ENCODE data around the gene JADE2. TPM values are rescaled to one million over a fixed set of nuclear protein-coding genes. Genes with fewer than 3 reads are reported as not detected.
"Not testable (repeated sequence)": the region's sequence is repeated elsewhere in the genome, so short reads cannot be mapped to it uniquely, and the experiment has no call there.

Gene JADE2
- total RNA-seq, 1 donor from 2014 or later: 32.4 TPM

DNA sequence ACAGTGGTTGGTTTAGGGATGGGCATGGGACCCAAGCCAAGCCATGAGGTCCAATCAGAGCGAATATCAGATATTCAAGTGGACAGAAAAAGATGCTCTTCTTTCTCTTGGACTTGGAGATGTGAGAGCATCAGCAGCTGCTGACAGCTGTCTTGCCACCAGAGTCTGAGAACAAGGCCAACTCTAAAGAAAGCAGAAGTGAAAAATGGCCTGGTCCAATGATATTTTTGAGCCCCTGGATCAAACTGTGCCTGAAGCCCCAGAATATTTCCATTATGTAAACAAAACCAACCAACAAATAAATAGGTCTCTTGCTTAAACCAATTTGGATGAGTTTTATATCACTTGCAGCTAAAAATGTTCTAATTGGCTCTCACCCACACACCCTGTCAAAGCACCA, 30.7 kb upstream of the JADE2 start:
- H3K27me3 Mint-ChIP-seq (ENCODE audit: unreplicated experiment): no peaks in the 10 kb centered on the region
- TF ChIP-seq, protein P1, sequence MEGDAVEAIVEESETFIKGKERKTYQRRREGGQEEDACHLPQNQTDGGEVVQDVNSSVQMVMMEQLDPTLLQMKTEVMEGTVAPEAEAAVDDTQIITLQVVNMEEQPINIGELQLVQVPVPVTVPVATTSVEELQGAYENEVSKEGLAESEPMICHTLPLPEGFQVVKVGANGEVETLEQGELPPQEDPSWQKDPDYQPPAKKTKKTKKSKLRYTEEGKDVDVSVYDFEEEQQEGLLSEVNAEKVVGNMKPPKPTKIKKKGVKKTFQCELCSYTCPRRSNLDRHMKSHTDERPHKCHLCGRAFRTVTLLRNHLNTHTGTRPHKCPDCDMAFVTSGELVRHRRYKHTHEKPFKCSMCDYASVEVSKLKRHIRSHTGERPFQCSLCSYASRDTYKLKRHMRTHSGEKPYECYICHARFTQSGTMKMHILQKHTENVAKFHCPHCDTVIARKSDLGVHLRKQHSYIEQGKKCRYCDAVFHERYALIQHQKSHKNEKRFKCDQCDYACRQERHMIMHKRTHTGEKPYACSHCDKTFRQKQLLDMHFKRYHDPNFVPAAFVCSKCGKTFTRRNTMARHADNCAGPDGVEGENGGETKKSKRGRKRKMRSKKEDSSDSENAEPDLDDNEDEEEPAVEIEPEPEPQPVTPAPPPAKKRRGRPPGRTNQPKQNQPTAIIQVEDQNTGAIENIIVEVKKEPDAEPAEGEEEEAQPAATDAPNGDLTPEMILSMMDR (IDR thresholded peaks at IDR 0.05): no peak

DNA sequence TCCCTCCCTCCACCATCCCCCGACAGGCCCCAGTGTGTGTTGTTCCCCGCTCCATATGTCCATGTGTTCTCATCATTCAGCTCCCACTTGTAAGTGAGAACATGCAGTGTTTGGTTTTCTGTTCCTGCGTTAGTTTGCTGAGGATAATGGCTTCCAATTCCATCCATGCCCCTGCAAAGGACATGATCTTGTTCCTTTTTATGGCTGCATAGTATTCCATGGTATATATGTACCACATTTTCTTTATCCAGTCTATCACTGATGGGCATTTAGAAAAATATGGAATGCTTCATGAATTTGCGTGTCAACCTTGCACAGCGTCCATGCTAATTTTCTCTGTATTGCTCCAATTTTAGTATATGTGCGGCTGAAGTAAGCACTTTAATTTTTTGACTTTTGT, 25.6 kb upstream of the JADE2 start:
- H3K4me3 Mint-ChIP-seq (ENCODE audit: unreplicated experiment); H3K9me3 Mint-ChIP-seq (ENCODE audit: unreplicated experiment); DNase-seq (ENCODE audit: extremely low spot score, unreplicated experiment); H3K36me3 Mint-ChIP-seq (ENCODE audit: unreplicated experiment); H3K27me3 Mint-ChIP-seq (ENCODE audit: unreplicated experiment); H3K27ac Mint-ChIP-seq (ENCODE audit: unreplicated experiment): not testable (repeated sequence)
- H3K4me1 Mint-ChIP-seq (ENCODE audit: unreplicated experiment): peaks cover 16% of the 10 kb centered on the region

More for the DNA sequence above, 30.7 kb upstream of the JADE2 start:
- Mint-ChIP-seq H3K36me3 (ENCODE audit: unreplicated experiment) (no peaks in the 10 kb centered on the region), H3K9me3 (ENCODE audit: unreplicated experiment) (no peaks in the 10 kb centered on the region), H3K4me3 (ENCODE audit: unreplicated experiment) (no peak overlapping the region), H3K27ac (ENCODE audit: unreplicated experiment) (no peak overlapping the region), H3K4me1 (ENCODE audit: unreplicated experiment) (no peaks in the 10 kb centered on the region)
- no peak for DNase-seq (ENCODE audit: extremely low spot score, unreplicated experiment)

DNA sequence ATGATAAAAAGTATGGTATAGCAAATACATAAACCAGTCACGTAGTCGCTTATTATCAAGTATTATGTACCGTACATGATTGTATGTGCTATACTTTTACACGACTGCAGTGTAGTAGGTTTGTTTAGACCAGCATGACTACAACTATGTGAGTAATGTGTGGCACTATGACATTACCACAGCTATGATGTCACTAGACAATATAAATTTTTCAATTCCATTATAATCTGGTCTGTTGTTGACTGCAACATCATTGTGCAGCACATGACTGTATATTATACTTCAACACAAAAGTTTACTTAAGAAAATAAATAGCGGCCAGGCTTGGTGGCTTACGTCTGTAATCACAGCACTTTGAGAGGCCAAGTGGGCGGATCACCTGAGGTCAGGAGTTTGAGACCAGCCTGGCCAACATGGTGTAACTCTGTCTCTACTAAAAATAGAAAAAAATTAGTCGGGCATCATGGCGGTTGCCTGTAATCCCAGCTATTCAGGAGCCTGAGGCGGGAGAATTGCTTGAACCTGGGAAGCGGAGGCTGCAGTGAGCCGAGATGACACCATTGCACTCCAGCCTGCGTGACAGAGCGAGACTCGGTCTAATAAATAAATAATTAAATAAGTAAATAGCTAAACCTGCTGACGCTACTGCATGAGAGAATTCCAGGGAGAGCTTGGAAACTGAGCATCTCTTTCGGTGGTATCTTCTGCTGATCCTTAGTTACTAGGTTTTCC, 24.6 kb upstream of the JADE2 start:
- TF ChIP-seq, protein P1 (IDR thresholded peaks at IDR 0.05): no peak
- Mint-ChIP-seq H3K4me3 (ENCODE audit: unreplicated experiment) (no peak overlapping the region), H3K27me3 (ENCODE audit: unreplicated experiment) (no peaks in the 10 kb centered on the region), H3K27ac (ENCODE audit: unreplicated experiment) (no peak overlapping the region), H3K9me3 (ENCODE audit: unreplicated experiment) (no peaks in the 10 kb centered on the region), H3K4me1 (ENCODE audit: unreplicated experiment) (peaks cover 17% of the 10 kb centered on the region), H3K36me3 (ENCODE audit: unreplicated experiment) (no peaks in the 10 kb centered on the region)
- no peak for DNase-seq (ENCODE audit: extremely low spot score, unreplicated experiment)

DNA sequence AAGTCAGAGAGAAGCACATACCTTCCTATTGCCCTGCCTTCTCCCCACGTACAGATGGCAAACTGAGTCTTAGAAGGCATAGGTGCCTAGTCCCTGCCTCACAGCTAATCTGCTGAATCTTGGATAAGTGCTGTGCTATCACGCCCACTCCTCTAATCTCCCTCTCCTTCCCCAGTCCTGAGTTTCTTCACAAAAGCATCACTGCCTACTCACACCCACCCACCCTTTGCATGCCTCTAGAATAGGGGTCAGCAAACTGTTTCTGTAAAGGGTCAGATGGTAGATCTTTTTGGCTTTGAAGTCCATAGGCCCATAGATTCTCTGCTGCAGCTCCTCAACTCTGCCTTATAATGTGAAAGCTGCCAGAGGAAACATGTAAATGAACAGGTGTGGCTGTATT, 23.2 kb upstream of the JADE2 start:
- no peak for DNase-seq (ENCODE audit: extremely low spot score, unreplicated experiment)
- Mint-ChIP-seq H3K4me1 (ENCODE audit: unreplicated experiment) (peaks cover 25% of the 10 kb centered on the region), H3K9me3 (ENCODE audit: unreplicated experiment) (no peaks in the 10 kb centered on the region), H3K27me3 (ENCODE audit: unreplicated experiment) (no peaks in the 10 kb centered on the region), H3K27ac (ENCODE audit: unreplicated experiment) (no peak overlapping the region), H3K4me3 (ENCODE audit: unreplicated experiment) (no peak overlapping the region), H3K36me3 (ENCODE audit: unreplicated experiment) (no peaks in the 10 kb centered on the region)
- TF ChIP-seq, protein P1 (IDR thresholded peaks at IDR 0.05): no peak

DNA sequence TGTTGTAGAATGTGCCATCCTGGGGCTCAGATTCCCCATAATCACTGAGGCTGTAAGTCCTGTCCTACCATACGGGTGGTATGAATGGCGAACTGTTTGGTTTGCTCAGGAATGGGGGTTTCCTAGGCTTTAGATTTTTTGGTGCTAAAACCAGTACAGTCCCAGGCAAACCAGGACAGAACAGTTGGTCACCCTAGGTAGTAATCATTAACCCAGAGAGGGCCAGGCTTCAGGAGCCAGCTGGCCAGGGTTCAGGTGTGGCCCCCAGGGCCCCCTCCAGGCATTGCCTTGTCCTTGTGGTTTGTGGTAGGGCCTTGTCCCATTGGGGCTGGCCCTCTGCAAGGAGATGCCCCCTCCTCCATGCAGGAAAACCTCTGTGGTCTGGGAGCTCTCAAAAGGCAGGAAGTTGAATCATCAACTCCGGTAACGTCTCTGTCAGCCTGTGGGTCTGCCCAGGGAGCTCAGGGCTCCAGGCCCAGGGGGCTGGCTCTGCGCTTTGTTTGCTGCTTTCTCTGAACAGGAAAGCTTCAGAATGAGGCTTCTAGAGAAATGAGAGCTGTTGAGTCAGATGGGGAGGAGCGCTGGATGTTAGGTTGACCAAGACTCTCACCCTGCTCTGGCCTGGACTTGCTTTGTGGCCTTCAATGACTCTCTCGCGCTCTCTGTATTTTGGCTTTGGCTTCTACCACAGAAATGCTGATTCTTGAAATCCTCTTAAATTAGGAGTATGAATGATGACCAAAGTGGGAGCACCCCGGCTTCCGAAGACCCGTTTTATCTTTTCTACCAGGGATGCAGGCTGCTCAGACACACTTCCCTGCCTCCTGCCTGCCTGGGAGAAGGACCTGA, 22.2 kb upstream of the JADE2 start:
- peak; percentile 88 for DNase-seq (ENCODE audit: extremely low spot score, unreplicated experiment)
- H3K27ac Mint-ChIP-seq (ENCODE audit: unreplicated experiment): peak overlapping the region; percentile 92

More for the DNA sequence above, 22.2 kb upstream of the JADE2 start:
- no peaks in the 10 kb centered on the region for H3K36me3 Mint-ChIP-seq (ENCODE audit: unreplicated experiment)
- H3K4me1 Mint-ChIP-seq (ENCODE audit: unreplicated experiment): peaks cover 25% of the 10 kb centered on the region
- no peaks in the 10 kb centered on the region for H3K9me3 Mint-ChIP-seq (ENCODE audit: unreplicated experiment)
- no peaks in the 10 kb centered on the region for H3K27me3 Mint-ChIP-seq (ENCODE audit: unreplicated experiment)
- no peak overlapping the region for H3K4me3 Mint-ChIP-seq (ENCODE audit: unreplicated experiment)
- TF ChIP-seq, protein P1 (IDR thresholded peaks at IDR 0.05): no peak

All from osteocyte (in vitro differentiated cells).